ENCODE data around the gene AP5M1.
A peak's percentile ranks its signal among the peaks of the same experiment; 100 is the strongest.

The AP5M1 gene

DNA sequence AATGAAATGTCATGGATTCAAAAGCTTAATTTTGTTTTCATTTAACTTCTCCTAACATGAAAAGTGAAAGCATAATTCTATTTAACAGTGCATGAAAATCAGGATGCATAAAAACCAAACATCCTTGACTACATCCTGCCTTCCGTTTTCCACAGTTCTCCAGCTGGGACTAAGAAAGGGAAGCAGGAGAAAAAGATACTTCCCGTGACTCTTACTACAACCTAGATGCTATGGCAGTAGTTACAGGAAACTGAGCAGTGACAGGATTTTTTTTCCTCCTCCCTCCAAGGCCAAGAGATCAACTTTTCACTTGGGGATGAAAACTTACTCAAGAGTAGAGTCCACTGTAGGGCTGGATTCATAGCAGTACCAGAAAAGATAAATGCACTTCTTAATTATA, 2.7 kb upstream of the AP5M1 start:
- TF ChIP-seq, protein P1, sequence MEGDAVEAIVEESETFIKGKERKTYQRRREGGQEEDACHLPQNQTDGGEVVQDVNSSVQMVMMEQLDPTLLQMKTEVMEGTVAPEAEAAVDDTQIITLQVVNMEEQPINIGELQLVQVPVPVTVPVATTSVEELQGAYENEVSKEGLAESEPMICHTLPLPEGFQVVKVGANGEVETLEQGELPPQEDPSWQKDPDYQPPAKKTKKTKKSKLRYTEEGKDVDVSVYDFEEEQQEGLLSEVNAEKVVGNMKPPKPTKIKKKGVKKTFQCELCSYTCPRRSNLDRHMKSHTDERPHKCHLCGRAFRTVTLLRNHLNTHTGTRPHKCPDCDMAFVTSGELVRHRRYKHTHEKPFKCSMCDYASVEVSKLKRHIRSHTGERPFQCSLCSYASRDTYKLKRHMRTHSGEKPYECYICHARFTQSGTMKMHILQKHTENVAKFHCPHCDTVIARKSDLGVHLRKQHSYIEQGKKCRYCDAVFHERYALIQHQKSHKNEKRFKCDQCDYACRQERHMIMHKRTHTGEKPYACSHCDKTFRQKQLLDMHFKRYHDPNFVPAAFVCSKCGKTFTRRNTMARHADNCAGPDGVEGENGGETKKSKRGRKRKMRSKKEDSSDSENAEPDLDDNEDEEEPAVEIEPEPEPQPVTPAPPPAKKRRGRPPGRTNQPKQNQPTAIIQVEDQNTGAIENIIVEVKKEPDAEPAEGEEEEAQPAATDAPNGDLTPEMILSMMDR (IDR thresholded peaks at IDR 0.05; ENCODE audit: insufficient read depth, low read depth, low read length, missing control alignments): no peak
- no peak overlapping the region for H3K4me3 ChIP-seq (ENCODE audit: low read length)
- DNase-seq (ENCODE audit: low read depth): peak; percentile 3

DNA sequence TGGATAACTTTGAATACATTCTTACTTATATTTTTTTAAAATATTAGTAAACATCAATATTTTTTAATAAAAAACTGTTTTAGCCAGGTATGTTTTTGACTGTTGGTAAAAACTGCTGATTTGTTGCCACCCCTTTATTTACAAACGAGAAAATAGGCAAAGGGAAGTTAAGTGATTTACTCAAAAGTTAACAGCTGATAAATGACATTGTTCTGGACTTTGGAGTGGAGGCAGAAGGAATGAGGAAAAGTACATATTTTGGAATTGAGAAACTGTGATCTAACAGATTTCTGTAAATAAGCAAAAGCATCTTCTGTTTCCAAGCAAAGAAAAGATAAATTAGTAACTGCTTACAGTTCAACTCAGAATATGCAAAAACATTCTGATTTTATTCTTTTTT, 4.5 kb downstream of the AP5M1 start:
- TF ChIP-seq, protein P1 (IDR thresholded peaks at IDR 0.05; ENCODE audit: insufficient read depth, low read depth, low read length, missing control alignments): no peak
- no peak for DNase-seq (ENCODE audit: low read depth)
- no peak overlapping the region for H3K4me3 ChIP-seq (ENCODE audit: low read length)

DNA sequence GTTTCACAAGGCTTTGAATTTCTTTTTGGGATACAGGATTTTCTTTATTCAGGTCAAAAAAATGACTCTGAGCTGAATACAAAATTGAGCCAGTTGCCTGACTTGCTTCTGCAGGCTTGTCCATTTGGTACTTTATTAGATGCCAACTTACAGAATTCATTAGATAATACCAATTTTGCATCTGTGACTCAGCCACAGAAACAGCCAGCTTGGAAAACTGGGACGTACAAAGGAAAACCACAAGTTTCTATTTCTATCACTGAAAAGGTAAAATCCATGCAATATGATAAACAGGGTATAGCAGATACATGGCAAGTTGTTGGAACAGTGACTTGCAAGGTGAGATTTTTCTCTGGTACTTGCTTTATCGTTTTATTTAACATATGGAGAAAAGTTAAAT, 5.8 kb downstream of the AP5M1 start:
- no peak for DNase-seq (ENCODE audit: low read depth)
- TF ChIP-seq, protein P1 (IDR thresholded peaks at IDR 0.05; ENCODE audit: insufficient read depth, low read depth, low read length, missing control alignments): no peak

DNA sequence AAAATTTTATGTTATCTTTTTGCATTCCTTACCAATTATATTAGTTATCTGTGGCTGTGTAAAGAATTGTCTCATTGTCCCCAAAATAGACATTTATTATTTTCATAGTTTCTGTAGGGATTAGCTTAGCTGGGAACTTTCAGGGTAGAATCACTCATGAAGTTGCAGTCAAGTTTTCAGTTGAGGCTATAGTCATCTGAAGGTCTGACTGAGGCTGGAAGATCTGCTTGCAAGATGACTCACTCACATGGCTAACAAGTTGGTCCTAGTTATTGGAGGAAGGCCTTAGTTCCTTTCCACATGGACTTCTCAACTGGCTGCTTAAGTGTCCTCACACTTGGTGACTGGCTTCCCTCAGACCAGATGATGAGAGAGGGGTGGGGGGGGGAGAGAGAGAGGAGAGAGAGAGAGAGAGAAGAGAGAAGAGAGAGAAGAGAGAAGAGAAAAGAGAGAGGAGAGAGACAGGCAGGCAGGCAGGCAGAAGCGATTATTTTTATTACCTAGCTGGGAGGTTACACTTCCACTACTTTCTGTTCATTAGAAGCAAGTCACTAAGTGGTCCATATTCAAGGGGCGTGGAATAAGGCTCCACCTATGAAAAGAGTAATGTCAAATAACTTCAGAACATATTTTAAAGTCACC, 6.4 kb downstream of the AP5M1 start:
- TF ChIP-seq, protein P1 (IDR thresholded peaks at IDR 0.05; ENCODE audit: insufficient read depth, low read depth, low read length, missing control alignments): no peak
- DNase-seq (ENCODE audit: low read depth): no peak
- no peak overlapping the region for H3K4me3 ChIP-seq (ENCODE audit: low read length)

More for the DNA sequence above, 5.8 kb downstream of the AP5M1 start:
- no peak overlapping the region for H3K4me3 ChIP-seq (ENCODE audit: low read length)

DNA sequence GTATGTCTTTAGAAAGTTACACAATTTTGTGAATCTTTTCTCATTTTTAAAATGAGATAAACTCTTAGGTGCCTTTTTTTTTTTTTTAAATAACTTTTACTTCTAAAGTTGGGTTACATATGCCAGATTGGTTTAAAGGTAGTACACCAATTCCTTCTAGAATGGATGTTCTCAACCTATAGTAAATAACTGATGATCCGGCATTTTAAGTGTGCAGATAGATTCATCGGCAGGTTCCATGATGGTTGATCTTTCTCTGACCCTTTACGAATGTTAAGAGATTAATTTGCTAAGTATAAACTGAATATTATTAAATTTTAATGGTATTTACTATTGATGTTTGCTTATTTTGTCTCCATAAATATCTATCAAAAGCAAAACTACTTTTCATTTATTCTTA, 8.3 kb downstream of the AP5M1 start:
- TF ChIP-seq, protein P1 (IDR thresholded peaks at IDR 0.05; ENCODE audit: insufficient read depth, low read depth, low read length, missing control alignments): no peak
- no peak for DNase-seq (ENCODE audit: low read depth)
- no peak overlapping the region for H3K4me3 ChIP-seq (ENCODE audit: low read length)

DNA sequence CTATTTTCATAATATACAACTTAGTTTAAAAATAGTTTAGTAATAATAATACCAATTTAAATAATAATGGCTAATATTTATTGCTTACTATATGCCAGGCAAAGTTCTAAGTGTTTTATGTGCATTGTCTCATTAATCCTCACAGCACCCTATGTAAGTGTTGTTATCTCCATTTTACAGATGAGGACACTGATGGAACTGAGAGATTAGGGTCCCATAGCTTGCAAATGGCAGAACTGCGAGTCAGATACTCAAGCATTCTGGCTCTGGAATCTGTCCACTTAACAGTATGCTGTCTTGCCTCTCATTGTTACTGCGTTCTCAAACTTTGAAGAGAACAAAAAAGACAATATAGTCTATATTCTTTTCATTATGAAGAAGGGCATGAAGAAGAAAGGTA, 19.0 kb downstream of the AP5M1 start:
- DNase-seq (ENCODE audit: low read depth): no peak
- H3K4me3 ChIP-seq (ENCODE audit: low read length): no peak overlapping the region
- TF ChIP-seq, protein P1 (IDR thresholded peaks at IDR 0.05; ENCODE audit: insufficient read depth, low read depth, low read length, missing control alignments): no peak

DNA sequence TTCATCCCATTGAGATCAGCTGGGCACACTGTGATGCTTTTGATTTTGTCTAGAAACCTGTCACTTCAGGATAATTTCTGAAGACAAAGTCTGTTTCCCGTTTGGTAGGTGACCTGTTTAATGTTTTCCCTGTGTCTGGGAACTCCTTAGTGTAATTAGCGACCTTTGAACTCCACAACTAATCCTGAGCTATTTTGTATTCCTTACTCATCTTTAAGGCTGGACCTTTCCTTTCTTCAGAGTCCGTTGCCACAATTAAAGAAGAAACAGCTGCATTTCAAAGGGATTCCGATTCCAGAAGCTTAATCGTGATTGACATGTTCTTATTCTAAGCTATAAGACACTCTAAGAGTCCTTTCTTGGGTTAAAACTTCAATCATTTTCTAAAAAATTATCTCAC, 22.0 kb downstream of the AP5M1 start:
- DNase-seq (ENCODE audit: low read depth): no peak
- TF ChIP-seq, protein P1 (IDR thresholded peaks at IDR 0.05; ENCODE audit: insufficient read depth, low read depth, low read length, missing control alignments): no peak
- no peak overlapping the region for H3K4me3 ChIP-seq (ENCODE audit: low read length)

All from epithelial cell of esophagus (primary cell).